GM19438 (cell line): ENCODE results near the gene METTL5.
"Not testable (repeated sequence)": the region's sequence is repeated elsewhere in the genome, so short reads cannot be mapped to it uniquely, and the experiment has no call there.

ENCODE experiments used
- ATAC-seq: cut with Tn5 transposase; IDR thresholded peaks from one replicate; pipeline ENCODE4 v1.9.1; 2021; ENCODE audit warnings: low read depth; ENCODE audit not compliant: unreplicated experiment

The METTL5 gene

DNA sequence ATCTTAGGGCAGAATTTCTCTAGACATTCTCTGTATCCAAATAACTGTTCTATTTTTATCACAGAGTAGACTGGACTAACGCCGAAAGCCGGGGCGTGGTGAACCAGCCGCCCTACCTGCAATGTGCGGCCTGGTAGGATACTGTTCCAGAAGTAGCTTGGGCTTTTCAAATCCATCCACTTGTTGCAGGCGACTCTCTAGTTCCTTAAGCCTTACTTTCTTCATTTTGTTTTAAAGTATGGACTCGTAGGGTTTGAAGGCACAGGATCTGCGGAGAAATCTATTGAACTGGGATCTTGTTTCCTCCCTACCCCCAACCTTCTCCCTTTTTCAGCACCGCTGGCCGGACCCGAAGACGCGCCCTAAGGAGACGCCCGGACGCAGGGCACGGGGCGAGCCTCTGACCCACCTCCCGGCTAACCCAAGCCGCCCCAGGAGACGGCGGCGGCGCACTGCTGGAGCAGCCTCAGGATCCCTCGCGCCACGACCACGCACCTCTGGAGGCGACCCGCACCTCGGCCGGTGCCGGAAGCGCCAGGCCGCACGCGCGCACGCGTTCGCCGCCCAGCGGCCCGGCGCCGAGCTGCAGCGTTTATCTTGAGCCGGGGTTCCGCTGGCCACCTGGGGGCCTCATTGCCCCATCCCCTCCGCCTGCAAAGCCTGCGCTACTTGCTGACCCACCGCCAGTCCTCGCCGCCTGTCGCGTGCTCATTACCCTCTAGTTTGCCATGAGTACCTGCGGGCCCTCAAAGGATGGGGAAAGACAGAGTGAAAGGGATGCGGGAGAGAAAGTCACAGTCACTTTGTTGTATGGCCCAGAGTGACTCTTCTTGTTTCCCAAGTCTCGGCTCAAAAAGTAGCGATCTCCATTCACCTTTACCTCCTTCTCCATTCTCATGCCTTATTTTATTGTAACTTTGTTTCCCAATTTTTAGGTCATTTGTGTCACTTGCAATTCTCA is at the start of gene METTL5:
Gene METTL5, minus strand, starts transcription at position 533 of the 961 bp plus-strand sequence. Its CDS starts 308 bp downstream, at position 225.
- ATAC-seq = peak; percentile 57

GRCh38 chr2:169871994-169872393 is 47.3 kb upstream of the METTL5 start:
- no peak for ATAC-seq

DNA sequence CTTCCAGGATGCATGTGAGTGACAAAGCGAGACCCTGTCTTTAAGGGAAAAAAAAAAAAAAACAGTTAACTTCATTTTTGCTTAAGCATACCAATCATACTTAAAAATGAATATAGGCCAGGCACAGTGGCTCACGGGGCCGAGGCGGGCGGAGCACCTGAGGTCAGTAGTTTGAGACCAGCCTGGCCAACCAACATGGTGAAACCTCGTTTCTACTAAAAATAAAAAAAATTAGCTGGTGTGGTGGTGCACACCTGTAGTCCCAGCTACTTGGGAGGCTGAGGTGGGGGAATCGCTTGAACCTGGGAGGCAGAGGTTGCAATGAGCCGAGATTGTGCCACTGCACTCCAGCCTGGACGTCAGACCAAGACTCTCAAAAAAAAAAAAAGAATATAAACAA is 46.7 kb upstream of the METTL5 start:
- ATAC-seq = not testable (repeated sequence)

DNA sequence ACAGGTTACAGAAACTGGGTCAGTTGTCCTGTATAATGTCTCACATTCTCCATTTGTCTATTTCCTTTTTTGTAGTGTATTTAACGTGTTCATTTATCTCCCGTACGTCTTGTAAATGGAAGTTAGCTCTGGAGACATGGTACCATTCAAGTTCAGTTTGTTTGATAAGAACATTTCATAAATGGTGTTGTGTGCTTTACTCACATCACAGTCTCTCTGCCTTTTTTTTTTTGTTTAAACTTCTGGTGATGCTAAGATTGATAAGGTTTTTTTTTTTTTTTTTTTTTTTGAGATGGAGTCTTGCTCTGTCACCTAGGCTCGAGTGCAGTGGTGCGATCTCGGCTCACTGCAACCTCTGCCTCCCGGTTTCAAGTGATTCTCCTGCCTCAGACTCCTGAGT is 44.2 kb upstream of the METTL5 start:
- ATAC-seq = no peak

- no peak for ATAC-seq
These were observed 42.9 kb upstream of the METTL5 start for GRCh38 chr2:169867579-169867978.

- not testable (repeated sequence) for ATAC-seq
These were observed 41.5 kb upstream of the METTL5 start for GRCh38 chr2:169866230-169866629.

- ATAC-seq = no peak
These were observed 40.8 kb upstream of the METTL5 start for GRCh38 chr2:169865492-169865891.

GRCh38 chr2:169862816-169863215 is 38.1 kb upstream of the METTL5 start:
- ATAC-seq = no peak

GRCh38 chr2:169860149-169860548 is 35.4 kb upstream of the METTL5 start:
- no peak for ATAC-seq

- ATAC-seq = no peak
These were observed 34.7 kb upstream of the METTL5 start for GRCh38 chr2:169859423-169859822.

- ATAC-seq = not testable (repeated sequence)
These were observed 30.9 kb upstream of the METTL5 start for GRCh38 chr2:169855281-169856258.

GRCh38 chr2:169853041-169853668 is 28.4 kb upstream of the METTL5 start:
- ATAC-seq = no peak

DNA sequence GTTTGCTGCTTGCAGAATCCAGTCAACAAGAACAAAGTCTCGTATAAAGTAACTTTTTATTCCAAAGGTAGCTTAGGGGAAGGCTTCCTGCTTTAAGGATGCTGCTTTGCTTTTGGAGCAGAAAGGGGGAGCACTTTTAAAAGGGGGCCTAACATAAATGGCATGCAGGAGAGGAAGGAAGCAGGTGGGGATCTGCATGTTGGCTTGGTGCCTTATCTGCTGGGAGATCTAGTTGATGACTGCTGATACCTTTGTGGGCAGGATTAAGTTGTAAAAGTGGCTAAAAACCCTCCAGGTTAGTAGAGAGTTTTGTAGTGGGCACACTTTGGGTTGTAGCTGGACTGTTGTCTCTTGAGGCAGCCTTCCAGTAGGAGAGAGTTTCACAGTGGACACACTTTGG is 25.0 kb upstream of the METTL5 start:
- ATAC-seq = no peak

- ATAC-seq = not testable (repeated sequence)
These were observed 24.4 kb upstream of the METTL5 start for GRCh38 chr2:169848959-169849693.

DNA sequence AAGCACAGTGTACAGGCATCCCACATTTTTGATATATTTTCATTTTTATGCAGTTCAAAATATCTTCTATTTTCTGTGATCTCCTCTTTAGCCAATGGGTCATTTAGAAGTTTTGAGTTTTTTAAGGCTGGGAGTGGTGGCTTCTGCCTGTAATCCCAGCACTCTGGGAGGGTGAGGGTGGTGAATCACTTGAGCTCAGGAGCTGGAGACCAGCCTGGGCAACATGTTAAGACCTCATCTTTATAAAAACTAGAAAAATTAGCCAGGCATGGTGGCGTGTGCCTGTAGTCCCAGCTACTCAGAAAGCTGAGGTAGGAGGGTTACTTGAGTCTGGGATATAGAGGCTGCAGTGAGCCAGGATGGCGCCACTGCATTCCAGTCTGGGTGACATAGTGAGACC is 20.3 kb upstream of the METTL5 start:
- ATAC-seq = no peak

- not testable (repeated sequence) for ATAC-seq
These were observed 16.9 kb upstream of the METTL5 start for GRCh38 chr2:169841625-169842024.

- no peak for ATAC-seq
These were observed 16.0 kb upstream of the METTL5 start for GRCh38 chr2:169840747-169841142.

DNA sequence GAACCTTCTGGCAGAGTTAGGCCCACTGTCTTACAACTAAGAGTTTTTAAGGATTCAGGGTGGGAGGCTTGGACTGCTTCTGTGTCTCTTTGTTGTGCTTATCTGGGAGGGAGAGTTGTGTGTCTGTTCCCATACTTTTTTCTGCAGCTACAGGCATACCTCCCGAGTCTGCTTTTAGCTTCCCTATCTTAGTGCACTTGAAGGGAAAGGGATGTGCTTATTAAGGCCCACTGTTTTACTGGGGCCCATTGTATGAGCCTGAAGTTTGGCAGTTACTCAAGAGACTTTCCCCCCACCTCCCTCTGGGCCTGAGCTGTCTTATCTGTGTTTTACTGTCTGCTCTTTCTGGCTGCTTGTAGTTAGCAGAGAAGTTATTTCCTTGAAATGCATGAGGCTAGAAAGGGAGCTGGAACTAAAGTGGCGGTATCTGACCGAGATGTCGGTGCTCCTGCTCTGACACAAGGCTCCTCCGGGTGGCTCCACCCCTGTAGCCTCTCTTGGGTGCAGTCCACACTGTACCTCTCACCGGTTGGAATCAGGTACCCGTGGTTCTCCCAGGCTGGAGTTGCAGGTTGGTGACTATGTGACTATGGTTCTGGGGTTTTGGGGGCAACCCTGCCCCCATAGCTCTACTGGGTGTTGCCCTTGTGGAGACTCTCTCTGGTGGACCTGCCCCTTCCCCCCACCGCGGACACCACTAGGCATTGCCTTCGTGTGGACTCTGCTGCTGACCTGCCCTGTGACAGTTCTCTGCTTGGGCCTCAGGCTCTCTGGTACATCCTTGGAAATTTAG is 15.4 kb upstream of the METTL5 start:
- ATAC-seq = no peak
